ENCODE measurements around the gene RIMS3. TPM values are rescaled to one million over a fixed set of nuclear protein-coding genes. Genes with fewer than 3 reads are reported as not detected.

The RIMS3 gene
- total and polyA plus RNA-seq, 2 donors from 2014 or later: 1.6 to 6.2 TPM

DNA sequence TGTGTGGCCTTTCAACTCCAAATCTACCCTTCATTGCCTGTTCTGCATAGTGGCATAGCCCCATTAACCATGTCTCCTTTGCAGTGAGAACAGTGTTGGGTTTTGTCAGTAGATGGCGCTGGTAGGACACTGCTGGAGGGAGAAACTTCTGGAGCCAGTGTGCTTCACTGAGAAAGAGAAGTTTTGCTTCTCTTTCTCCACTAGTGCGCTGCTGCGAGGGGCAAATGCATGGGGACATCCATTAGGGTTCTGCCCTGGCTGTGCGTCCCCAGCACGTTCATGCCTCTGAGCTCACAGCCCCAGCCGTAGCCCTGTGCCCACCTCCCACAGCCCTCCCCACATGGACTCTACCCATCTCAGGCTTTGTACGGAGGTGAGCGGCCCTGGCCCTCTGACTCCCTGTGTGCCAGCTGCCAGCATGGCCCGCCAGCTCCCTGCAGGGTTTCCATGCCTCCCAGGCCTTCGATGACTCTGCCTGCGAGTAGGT is 53.1 kb downstream of the RIMS3 start:
- FAIRE-seq: no peak
- DNase-seq: peak in 4 of 5 donors; percentile 60 to 83 (median 73)
- H3K9ac ChIP-seq (ENCODE audit: low read length in 3 of 3): no peak overlapping the region
- H3K4me3 ChIP-seq (ENCODE audit: low read length in 3 of 3): peak overlapping the region in 1 of 3 donors; percentile 22
- no peak overlapping the region for H3K27ac ChIP-seq (ENCODE audit: low read depth in 2 of 2, low read length in 2 of 2)
- no peaks in the 10 kb centered on the region for H3K36me3 ChIP-seq (ENCODE audit: control insufficient read depth in 2 of 3, insufficient read depth in 3 of 3, low read length in 3 of 3)
- H3K27me3 ChIP-seq (ENCODE audit: control insufficient read depth, insufficient read depth, low read length): no peaks in the 10 kb centered on the region
- TF ChIP-seq CTCF (IDR thresholded peaks at IDR 0.05; ENCODE audit: borderline replicate concordance, extremely low read depth, insufficient read depth): peak; percentile 90
- no peaks in the 10 kb centered on the region for H3K4me1 ChIP-seq (ENCODE audit: control insufficient read depth in 2 of 3, insufficient read depth in 2 of 3, low read depth in 1 of 3, low read length in 3 of 3)
- H3K9me3 ChIP-seq (ENCODE audit: control insufficient read depth in 2 of 3, insufficient read depth in 1 of 3, low read length in 3 of 3): no peaks in the 10 kb centered on the region
- intact Hi-C loops (cut with DNase I): loop anchor here (10.0 kb wide), 1 partner anchor 242 kb away; no protein-coding TSS in a partner anchor

GRCh38 chr1:40610156-40610555 is 55.3 kb downstream of the RIMS3 start:
- H3K4me1 ChIP-seq (ENCODE audit: control insufficient read depth in 2 of 3, insufficient read depth in 2 of 3, low read depth in 1 of 3, low read length in 3 of 3): no peaks in the 10 kb centered on the region
- no peak overlapping the region for H3K4me3 ChIP-seq (ENCODE audit: low read length in 3 of 3)
- DNase-seq (no peak), FAIRE-seq (no peak)
- no peaks in the 10 kb centered on the region for H3K9me3 ChIP-seq (ENCODE audit: control insufficient read depth in 2 of 3, insufficient read depth in 1 of 3, low read length in 3 of 3)
- no peak overlapping the region for H3K27ac ChIP-seq (ENCODE audit: low read depth in 2 of 2, low read length in 2 of 2)
- no peaks in the 10 kb centered on the region for H3K27me3 ChIP-seq (ENCODE audit: control insufficient read depth, insufficient read depth, low read length)
- TF ChIP-seq CTCF (IDR thresholded peaks at IDR 0.05; ENCODE audit: borderline replicate concordance, extremely low read depth, insufficient read depth): no peak
- intact Hi-C loops (cut with DNase I): loop anchor here (10.0 kb wide), 1 partner anchor 245 kb away; no protein-coding TSS in a partner anchor
- H3K9ac ChIP-seq (ENCODE audit: low read length in 3 of 3): no peak overlapping the region
- H3K36me3 ChIP-seq (ENCODE audit: control insufficient read depth in 2 of 3, insufficient read depth in 3 of 3, low read length in 3 of 3): no peaks in the 10 kb centered on the region

- no peak overlapping the region for H3K4me3 ChIP-seq (ENCODE audit: low read length in 3 of 3)
- no peak for FAIRE-seq
- H3K9ac ChIP-seq (ENCODE audit: low read length in 3 of 3): no peak overlapping the region
- no peaks in the 10 kb centered on the region for H3K27me3 ChIP-seq (ENCODE audit: control insufficient read depth, insufficient read depth, low read length)
- intact Hi-C loops (cut with DNase I): no loop called here
- no peak for TF ChIP-seq CTCF (IDR thresholded peaks at IDR 0.05; ENCODE audit: borderline replicate concordance, extremely low read depth, insufficient read depth)
- H3K27ac ChIP-seq (ENCODE audit: low read depth in 2 of 2, low read length in 2 of 2): no peak overlapping the region
- no peaks in the 10 kb centered on the region for H3K36me3 ChIP-seq (ENCODE audit: control insufficient read depth in 2 of 3, insufficient read depth in 3 of 3, low read length in 3 of 3)
- H3K9me3 ChIP-seq (ENCODE audit: control insufficient read depth in 2 of 3, insufficient read depth in 1 of 3, low read length in 3 of 3): no peaks in the 10 kb centered on the region
- H3K4me1 ChIP-seq (ENCODE audit: control insufficient read depth in 2 of 3, insufficient read depth in 2 of 3, low read depth in 1 of 3, low read length in 3 of 3): no peaks in the 10 kb centered on the region
- no peak for DNase-seq
Observed at GRCh38 chr1:40607921-40608320, 57.6 kb downstream of the RIMS3 start.

- Histone ChIP-seq H3K9ac (ENCODE audit: low read length in 3 of 3) (no peak overlapping the region), H3K4me3 (ENCODE audit: low read length in 3 of 3) (no peak overlapping the region), H3K27me3 (ENCODE audit: control insufficient read depth, insufficient read depth, low read length) (no peaks in the 10 kb centered on the region), H3K36me3 (ENCODE audit: control insufficient read depth in 2 of 3, insufficient read depth in 3 of 3, low read length in 3 of 3) (no peaks in the 10 kb centered on the region), H3K27ac (ENCODE audit: low read depth in 2 of 2, low read length in 2 of 2) (no peak overlapping the region), H3K9me3 (ENCODE audit: control insufficient read depth in 2 of 3, insufficient read depth in 1 of 3, low read length in 3 of 3) (no peaks in the 10 kb centered on the region), H3K4me1 (ENCODE audit: control insufficient read depth in 2 of 3, insufficient read depth in 2 of 3, low read depth in 1 of 3, low read length in 3 of 3) (no peaks in the 10 kb centered on the region)
- TF ChIP-seq CTCF (IDR thresholded peaks at IDR 0.05; ENCODE audit: borderline replicate concordance, extremely low read depth, insufficient read depth): no peak
- DNase-seq (no peak), FAIRE-seq (no peak)
- intact Hi-C loops (cut with DNase I): no loop called here
Observed at GRCh38 chr1:40606978-40607377, 58.5 kb downstream of the RIMS3 start.
